Activated CD4-positive, alpha-beta memory T cell treated with anti-CD3 and anti-CD28 coated beads for 36 hours (primary cell): ENCODE measurements around the gene VNN1. TPM values are rescaled to one million over a fixed set of nuclear protein-coding genes. Genes with fewer than 3 reads are reported as not detected.

Experiments
- CTCF ChIA-PET: fragments of 350-600 bp; sonication (Branson Sonifier 250); formaldehyde crosslinking; loops from one replicate; lab custom pipeline; 2021; ENCODE audit warnings: antibody characterized with exemption, inconsistent platforms; lab: Charles Lee
- POLR2A ChIA-PET: fragments of 350-600 bp; sonication (Branson Sonifier 250); formaldehyde crosslinking; loops from one replicate; lab custom pipeline; 2021; ENCODE audit warnings: antibody characterized with exemption; lab: Charles Lee
- DNase-seq: peaks from one replicate; pipeline ENCODE4 v3.0.0-alpha.2; 2020
- H3K27ac Mint-ChIP-seq: one replicate; pipeline ENCODE4 v1.8.0; 2021; ENCODE audit warnings: mixed read lengths
- H3K27me3 Mint-ChIP-seq: one replicate; pipeline ENCODE4 v1.8.0; 2021; ENCODE audit warnings: mixed read lengths
- H3K36me3 Mint-ChIP-seq: one replicate; pipeline ENCODE4 v1.8.0; 2021; ENCODE audit warnings: mixed read lengths
- H3K4me1 Mint-ChIP-seq: one replicate; pipeline ENCODE4 v1.8.0; 2021; ENCODE audit warnings: low read depth, mixed read lengths
- H3K4me3 Mint-ChIP-seq: one replicate; pipeline ENCODE4 v1.8.0; 2021; ENCODE audit warnings: mild to moderate bottlenecking, mixed read lengths
- H3K9me3 Mint-ChIP-seq: one replicate; pipeline ENCODE4 v1.8.0; 2021; ENCODE audit warnings: mixed read lengths
- intact Hi-C: fragments of 100-400 bp; cut with micrococcal nuclease; formaldehyde crosslinking; loops from one replicate; pipeline ENCODE4 v1.15.1; 2023
- total RNA-seq, 2 experiments: library from RNA; stranded (reverse); gene quantifications; one replicate each; pipeline ENCODE4 v1.2.3, GENCODE V29; 2021

The VNN1 gene
- total RNA-seq, 2 experiments from 2014 or later, result not detected

GRCh38 chr6:132742495-132742894, 28.6 kb upstream of the VNN1 start:
- no peak overlapping the region for H3K4me3 Mint-ChIP-seq
- intact Hi-C loops, result no loop called here
- no peaks in the 10 kb centered on the region for H3K27me3 Mint-ChIP-seq
- H3K4me1 Mint-ChIP-seq, result no peaks in the 10 kb centered on the region
- H3K9me3 Mint-ChIP-seq, result peaks cover 5% of the 10 kb centered on the region
- DNase-seq, result no peak
- POLR2A ChIA-PET, result no interaction called here
- CTCF ChIA-PET, result no interaction called here
- H3K27ac Mint-ChIP-seq, result no peak overlapping the region
- peaks cover 24% of the 10 kb centered on the region for H3K36me3 Mint-ChIP-seq

- POLR2A ChIA-PET, result interaction anchor here (0.7 kb wide), 1 partner anchor 880 kb away, joined by 3 read pairs; no protein-coding TSS in a partner anchor
- H3K27me3 Mint-ChIP-seq, result no peaks in the 10 kb centered on the region
- peaks cover 5% of the 10 kb centered on the region for H3K9me3 Mint-ChIP-seq
- H3K36me3 Mint-ChIP-seq, result peaks cover 24% of the 10 kb centered on the region
- intact Hi-C loops, result no loop called here
- CTCF ChIA-PET, result no interaction called here
- no peak for DNase-seq
- peaks cover 9% of the 10 kb centered on the region for H3K4me1 Mint-ChIP-seq
- no peak overlapping the region for H3K4me3 Mint-ChIP-seq
- H3K27ac Mint-ChIP-seq, result no peak overlapping the region
Measured at GRCh38 chr6:132741281-132741680, 27.4 kb upstream of the VNN1 start.

GRCh38 chr6:132736239-132736638, 22.4 kb upstream of the VNN1 start:
- POLR2A ChIA-PET, result interaction anchor here (0.7 kb wide), 1 partner anchor 76 kb away, joined by 3 read pairs; no protein-coding TSS in a partner anchor

GRCh38 chr6:132734694-132735236, 20.9 kb upstream of the VNN1 start:
- Mint-ChIP-seq H3K36me3 (no peaks in the 10 kb centered on the region), H3K4me1 (peaks cover 17% of the 10 kb centered on the region), H3K4me3 (no peak overlapping the region), H3K27me3 (peaks cover 3% of the 10 kb centered on the region), H3K27ac (no peak overlapping the region), H3K9me3 (peaks cover 4% of the 10 kb centered on the region)
- ChIA-PET POLR2A (no interaction called here), CTCF (no interaction called here)
- intact Hi-C loops, result no loop called here
- no peak for DNase-seq

More at GRCh38 chr6:132736239-132736638, 22.4 kb upstream of the VNN1 start:
- H3K27ac Mint-ChIP-seq, result no peak overlapping the region
- peaks cover 5% of the 10 kb centered on the region for H3K36me3 Mint-ChIP-seq
- H3K27me3 Mint-ChIP-seq, result peaks cover 3% of the 10 kb centered on the region
- CTCF ChIA-PET, result no interaction called here
- intact Hi-C loops, result loop anchor here (2.0 kb wide), 1 partner anchor 27 kb away; no protein-coding TSS in a partner anchor
- H3K4me1 Mint-ChIP-seq, result peaks cover 17% of the 10 kb centered on the region
- H3K9me3 Mint-ChIP-seq, result peaks cover 5% of the 10 kb centered on the region
- H3K4me3 Mint-ChIP-seq, result no peak overlapping the region
- DNase-seq, result no peak

- Mint-ChIP-seq H3K4me3 (no peak overlapping the region), H3K4me1 (peaks cover 17% of the 10 kb centered on the region), H3K36me3 (no peaks in the 10 kb centered on the region), H3K27ac (no peak overlapping the region), H3K9me3 (no peaks in the 10 kb centered on the region), H3K27me3 (peaks cover 3% of the 10 kb centered on the region)
- POLR2A ChIA-PET, result no interaction called here
- DNase-seq, result no peak
- CTCF ChIA-PET, result interaction anchor here (0.6 kb wide), 1 partner anchor 49 kb away, joined by 3 read pairs; no protein-coding TSS in a partner anchor
- intact Hi-C loops, result no loop called here
Measured at GRCh38 chr6:132733814-132734213, 20.0 kb upstream of the VNN1 start.

GRCh38 chr6:132733283-132733682, 19.4 kb upstream of the VNN1 start:
- peaks cover 17% of the 10 kb centered on the region for H3K4me1 Mint-ChIP-seq
- POLR2A ChIA-PET, result no interaction called here

GRCh38 chr6:132731086-132731485, 17.2 kb upstream of the VNN1 start:
- POLR2A ChIA-PET, result no interaction called here
- intact Hi-C loops, result no loop called here
- Mint-ChIP-seq H3K27ac (no peak overlapping the region), H3K36me3 (no peaks in the 10 kb centered on the region), H3K4me3 (no peak overlapping the region), H3K9me3 (no peaks in the 10 kb centered on the region), H3K27me3 (peaks cover 3% of the 10 kb centered on the region), H3K4me1 (peaks cover 9% of the 10 kb centered on the region)
- CTCF ChIA-PET, result no interaction called here
- DNase-seq, result no peak

More at GRCh38 chr6:132733283-132733682, 19.4 kb upstream of the VNN1 start:
- CTCF ChIA-PET, result no interaction called here
- Mint-ChIP-seq H3K27me3 (peaks cover 3% of the 10 kb centered on the region), H3K27ac (no peak overlapping the region), H3K4me3 (no peak overlapping the region), H3K9me3 (no peaks in the 10 kb centered on the region), H3K36me3 (no peaks in the 10 kb centered on the region)
- intact Hi-C loops, result no loop called here
- DNase-seq, result no peak

- Mint-ChIP-seq H3K27ac (no peak overlapping the region), H3K4me1 (peaks cover 10% of the 10 kb centered on the region), H3K9me3 (no peaks in the 10 kb centered on the region), H3K4me3 (no peak overlapping the region), H3K36me3 (no peaks in the 10 kb centered on the region), H3K27me3 (peaks cover 3% of the 10 kb centered on the region)
- ChIA-PET POLR2A (no interaction called here), CTCF (interaction anchor here (0.6 kb wide), 1 partner anchor 14 kb away, joined by 3 read pairs; no protein-coding TSS in a partner anchor)
- DNase-seq, result no peak
- intact Hi-C loops, result no loop called here
Measured at GRCh38 chr6:132730560-132730959, 16.7 kb upstream of the VNN1 start.

- ChIA-PET POLR2A (no interaction called here), CTCF (interaction anchor here (1.6 kb wide), 1 partner anchor 59 kb away, joined by 5 read pairs; no protein-coding TSS in a partner anchor)
- intact Hi-C loops, result loop anchor here (5.0 kb wide), 1 partner anchor 61 kb away; no protein-coding TSS in a partner anchor
- H3K36me3 Mint-ChIP-seq, result no peaks in the 10 kb centered on the region
- no peaks in the 10 kb centered on the region for H3K9me3 Mint-ChIP-seq
- peaks cover 10% of the 10 kb centered on the region for H3K4me1 Mint-ChIP-seq
- H3K27me3 Mint-ChIP-seq, result peaks cover 3% of the 10 kb centered on the region
- no peak overlapping the region for H3K27ac Mint-ChIP-seq
- no peak overlapping the region for H3K4me3 Mint-ChIP-seq
- DNase-seq, result no peak
Measured at GRCh38 chr6:132728616-132729015, 14.8 kb upstream of the VNN1 start.

GRCh38 chr6:132726608-132726975, 12.7 kb upstream of the VNN1 start:
- peaks cover 10% of the 10 kb centered on the region for H3K4me1 Mint-ChIP-seq
- no peaks in the 10 kb centered on the region for H3K9me3 Mint-ChIP-seq
- ChIA-PET POLR2A (no interaction called here), CTCF (no interaction called here)
- H3K4me3 Mint-ChIP-seq, result no peak overlapping the region
- no peak for DNase-seq
- H3K36me3 Mint-ChIP-seq, result no peaks in the 10 kb centered on the region
- intact Hi-C loops, result loop anchor here (5.0 kb wide), 1 partner anchor 59 kb away; no protein-coding TSS in a partner anchor
- no peaks in the 10 kb centered on the region for H3K27me3 Mint-ChIP-seq
- H3K27ac Mint-ChIP-seq, result no peak overlapping the region

GRCh38 chr6:132725947-132726607, 12.2 kb upstream of the VNN1 start:
- Mint-ChIP-seq H3K36me3 (no peaks in the 10 kb centered on the region), H3K27me3 (no peaks in the 10 kb centered on the region), H3K4me3 (no peak overlapping the region), H3K4me1 (peaks cover 10% of the 10 kb centered on the region), H3K9me3 (no peaks in the 10 kb centered on the region), H3K27ac (no peak overlapping the region)
- ChIA-PET POLR2A (no interaction called here), CTCF (no interaction called here)
- no peak for DNase-seq
- intact Hi-C loops, result loop anchor here (5.0 kb wide), 1 partner anchor 59 kb away; no protein-coding TSS in a partner anchor

GRCh38 chr6:132725471-132725870, 11.6 kb upstream of the VNN1 start:
- POLR2A ChIA-PET, result no interaction called here
- DNase-seq, result no peak
- intact Hi-C loops, result loop anchor here (5.0 kb wide), 1 partner anchor 58 kb away; no protein-coding TSS in a partner anchor
- peaks cover 10% of the 10 kb centered on the region for H3K4me1 Mint-ChIP-seq
- H3K27me3 Mint-ChIP-seq, result no peaks in the 10 kb centered on the region
- H3K27ac Mint-ChIP-seq, result no peak overlapping the region
- CTCF ChIA-PET, result interaction anchor here (0.6 to 0.9 kb wide), 2 partner anchors 55 to 56 kb away, joined by 3 to 5 read pairs; no protein-coding TSS in a partner anchor
- no peaks in the 10 kb centered on the region for H3K9me3 Mint-ChIP-seq
- H3K36me3 Mint-ChIP-seq, result no peaks in the 10 kb centered on the region
- H3K4me3 Mint-ChIP-seq, result no peak overlapping the region
